ENCODE data around the gene TSPAN17. TPM values are rescaled to one million over a fixed set of nuclear protein-coding genes. Genes with fewer than 3 reads are reported as not detected.

TSPAN17 gene
- total RNA-seq, 5 donors from 2014 or later (not counting 1 experiment from before 2014, with no cell fraction given): 20.2 to 39.3 (median 30.0) TPM

- no peak overlapping the region for H3K27ac Mint-ChIP-seq
- ChIA-PET POLR2A (no interaction called here), CTCF (no interaction called here)
- H3K27me3 Mint-ChIP-seq: peaks cover 54 to 66% of the 10 kb centered on the region in 2 donors
- Histone ChIP-seq H3K27me3 (replicated peaks in 1 of 2; ENCODE audit: control insufficient read depth in 2 of 2, extremely low read depth in 1 of 2, insufficient read depth in 2 of 2, low read length in 1 of 2) (peaks cover 3 to 78% of the 10 kb centered on the region in 2 experiments), H3K4me1 (ENCODE audit: control insufficient read depth in 1 of 2, extremely low read depth in 1 of 2, insufficient read depth in 2 of 2, low read length in 2 of 2) (peaks cover 0 to 26% of the 10 kb centered on the region in 2 experiments), H3K4me3 (ENCODE audit: control insufficient read depth in 1 of 2, extremely low read depth in 1 of 2, low read length in 1 of 2) (peak overlapping the region; percentile 7 to 57), H3K9me3 (no peaks in the 10 kb centered on the region), H3K36me3 (ENCODE audit: control insufficient read depth in 2 of 2, extremely low read depth in 1 of 2, insufficient read depth in 1 of 2, low read length in 1 of 2) (no peaks in the 10 kb centered on the region), H3K27ac (ENCODE audit: low read length) (no peak overlapping the region)
- DNase-seq (no peak), ATAC-seq (replicated peaks in 1 of 4) (no peak)
- peaks cover 3% of the 10 kb centered on the region for H3K36me3 Mint-ChIP-seq
- peaks cover 7 to 20% (median 19%) of the 10 kb centered on the region in 3 donors for H3K4me1 Mint-ChIP-seq
- WGBS (ENCODE audit: insufficient coverage): 23% methylated on average over 49 of the region's 59 CpGs
- no peaks in the 10 kb centered on the region for H3K9me3 Mint-ChIP-seq
- peak overlapping the region; percentile 63 to 84 (median 66) for H3K4me3 Mint-ChIP-seq
Observed at GRCh38 chr5:176619569-176620332, 27.5 kb upstream of the TSPAN17 start.

DNA sequence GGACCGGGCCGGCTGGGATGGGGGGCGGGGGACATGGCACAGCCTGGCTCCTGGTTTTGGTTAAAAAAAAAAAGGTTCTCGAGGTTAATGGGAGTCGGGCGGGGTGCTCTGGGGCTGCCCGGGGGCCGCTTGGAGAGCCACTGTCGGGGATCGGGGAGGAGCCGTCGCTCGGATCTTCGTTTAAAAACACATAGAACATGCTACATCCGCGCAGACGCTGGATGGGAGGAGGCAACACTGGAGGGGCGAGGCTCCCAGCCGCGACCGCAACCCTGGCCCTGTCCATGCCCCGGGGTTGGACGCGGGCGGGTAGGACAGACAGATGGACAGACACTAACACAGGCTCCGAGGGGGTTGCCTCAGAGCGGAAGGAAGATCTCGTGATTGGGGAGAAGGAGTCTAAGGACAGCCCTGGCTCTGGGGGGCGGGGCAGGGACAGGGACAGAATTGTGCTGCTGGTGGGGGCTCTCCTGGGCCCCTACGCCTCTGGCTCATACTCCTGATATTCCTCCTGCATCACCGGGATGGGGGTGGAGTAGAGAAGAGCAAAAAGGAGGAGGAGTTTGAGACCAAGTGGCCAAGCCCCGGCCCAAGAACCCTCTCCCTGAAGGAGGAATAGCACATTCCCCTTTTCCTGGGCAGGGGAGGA lies 26.8 kb upstream of the TSPAN17 start:
- Mint-ChIP-seq H3K27ac (no peak overlapping the region), H3K9me3 (no peaks in the 10 kb centered on the region), H3K4me3 (peak overlapping the region; percentile 63 to 84 (median 66)), H3K4me1 (peaks cover 7 to 20% (median 19%) of the 10 kb centered on the region in 3 donors), H3K27me3 (peaks cover 51 to 65% of the 10 kb centered on the region in 2 donors), H3K36me3 (peaks cover 3% of the 10 kb centered on the region)
- ATAC-seq (replicated peaks in 1 of 4) (peak in 3 of 4 experiments; percentile 17 to 38 (median 31)), DNase-seq (peak in 2 of 35 experiments; percentile 12 to 27)
- 12% methylated on average over 29 of the region's 32 CpGs for WGBS (ENCODE audit: insufficient coverage)
- no peak overlapping the region for H3K27ac ChIP-seq (ENCODE audit: low read length)
- ChIA-PET CTCF (no interaction called here), POLR2A (no interaction called here)
- H3K36me3 ChIP-seq (ENCODE audit: control insufficient read depth in 2 of 2, extremely low read depth in 1 of 2, insufficient read depth in 1 of 2, low read length in 1 of 2): no peaks in the 10 kb centered on the region
- H3K4me3 ChIP-seq (ENCODE audit: control insufficient read depth in 1 of 2, extremely low read depth in 1 of 2, low read length in 1 of 2): peak overlapping the region in 1 of 2 donors; percentile 7
- peaks cover 0 to 26% of the 10 kb centered on the region in 2 experiments for H3K4me1 ChIP-seq (ENCODE audit: control insufficient read depth in 1 of 2, extremely low read depth in 1 of 2, insufficient read depth in 2 of 2, low read length in 2 of 2)
- peaks cover 6 to 79% of the 10 kb centered on the region in 2 experiments for H3K27me3 ChIP-seq (replicated peaks in 1 of 2; ENCODE audit: control insufficient read depth in 2 of 2, extremely low read depth in 1 of 2, insufficient read depth in 2 of 2, low read length in 1 of 2)
- no peaks in the 10 kb centered on the region for H3K9me3 ChIP-seq

DNA sequence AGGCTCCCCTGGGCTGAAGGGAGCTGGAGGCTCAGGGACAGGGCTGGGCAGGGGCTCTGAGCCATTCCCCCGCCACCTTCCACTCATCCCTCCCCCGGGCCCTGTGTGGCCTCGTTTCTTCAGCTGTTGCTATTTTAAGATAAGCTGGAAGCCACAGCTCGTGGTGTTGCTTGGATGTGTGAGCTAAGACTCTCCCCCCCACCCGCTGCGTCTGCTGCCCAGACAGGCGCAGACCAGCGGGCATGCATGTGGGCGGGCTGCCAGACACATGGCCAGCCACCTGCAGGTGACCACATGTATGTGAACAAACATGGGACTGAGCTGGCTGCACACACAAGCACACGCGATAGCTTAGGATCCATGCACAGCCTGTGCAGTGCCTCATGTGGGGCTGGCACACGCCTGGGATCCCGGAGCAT lies 25.6 kb upstream of the TSPAN17 start:
- WGBS (ENCODE audit: insufficient coverage): 81% methylated on average over 9 of the region's 13 CpGs
- H3K4me1 ChIP-seq (ENCODE audit: control insufficient read depth in 1 of 2, extremely low read depth in 1 of 2, insufficient read depth in 2 of 2, low read length in 2 of 2): peaks cover 0 to 26% of the 10 kb centered on the region in 2 experiments
- H3K36me3 Mint-ChIP-seq: peaks cover 3% of the 10 kb centered on the region
- ChIA-PET POLR2A (no interaction called here), CTCF (no interaction called here)
- DNase-seq: no peak
- peaks cover 47 to 62% of the 10 kb centered on the region in 2 donors for H3K27me3 Mint-ChIP-seq
- H3K27ac ChIP-seq (ENCODE audit: low read length): no peak overlapping the region
- no peak overlapping the region for H3K27ac Mint-ChIP-seq
- H3K36me3 ChIP-seq (ENCODE audit: control insufficient read depth in 2 of 2, extremely low read depth in 1 of 2, insufficient read depth in 1 of 2, low read length in 1 of 2): no peaks in the 10 kb centered on the region
- ATAC-seq (replicated peaks in 1 of 4): no peak
- H3K4me3 ChIP-seq (ENCODE audit: control insufficient read depth in 1 of 2, extremely low read depth in 1 of 2, low read length in 1 of 2): no peak overlapping the region
- H3K4me1 Mint-ChIP-seq: peaks cover 7 to 20% (median 19%) of the 10 kb centered on the region in 3 donors
- H3K27me3 ChIP-seq (replicated peaks in 1 of 2; ENCODE audit: control insufficient read depth in 2 of 2, extremely low read depth in 1 of 2, insufficient read depth in 2 of 2, low read length in 1 of 2): peaks cover 10 to 79% of the 10 kb centered on the region in 2 experiments
- no peaks in the 10 kb centered on the region for H3K9me3 Mint-ChIP-seq
- H3K9me3 ChIP-seq: no peaks in the 10 kb centered on the region
- no peak overlapping the region for H3K4me3 Mint-ChIP-seq

DNA sequence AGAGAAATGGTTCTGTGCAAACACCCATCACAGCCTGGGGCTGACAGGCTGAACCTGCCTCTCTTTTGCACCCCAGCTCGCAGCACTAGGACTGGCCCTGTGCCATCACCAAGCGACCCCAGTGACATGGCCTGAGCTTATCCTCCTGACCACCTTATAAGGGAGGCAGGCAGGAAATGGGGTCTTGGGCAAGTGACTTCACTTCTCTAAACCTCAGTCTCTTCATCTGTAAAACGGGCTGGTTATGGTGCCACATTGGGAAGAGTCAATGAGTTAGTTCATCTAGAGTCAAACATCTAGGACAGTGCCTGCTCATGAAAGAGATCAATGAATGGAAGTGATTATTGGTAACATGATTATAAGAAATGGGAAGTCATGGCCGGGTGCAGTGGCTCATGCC lies 23.1 kb upstream of the TSPAN17 start:
- Histone ChIP-seq H3K4me3 (ENCODE audit: control insufficient read depth in 1 of 2, extremely low read depth in 1 of 2, low read length in 1 of 2) (no peak overlapping the region), H3K36me3 (ENCODE audit: control insufficient read depth in 2 of 2, extremely low read depth in 1 of 2, insufficient read depth in 1 of 2, low read length in 1 of 2) (no peaks in the 10 kb centered on the region), H3K27me3 (replicated peaks in 1 of 2; ENCODE audit: control insufficient read depth in 2 of 2, extremely low read depth in 1 of 2, insufficient read depth in 2 of 2, low read length in 1 of 2) (peaks cover 22 to 79% of the 10 kb centered on the region in 2 experiments), H3K4me1 (ENCODE audit: control insufficient read depth in 1 of 2, extremely low read depth in 1 of 2, insufficient read depth in 2 of 2, low read length in 2 of 2) (peaks cover 0 to 20% of the 10 kb centered on the region in 2 experiments), H3K9me3 (no peaks in the 10 kb centered on the region), H3K27ac (ENCODE audit: low read length) (no peak overlapping the region)
- Mint-ChIP-seq H3K36me3 (peaks cover 3% of the 10 kb centered on the region), H3K9me3 (no peaks in the 10 kb centered on the region), H3K4me3 (no peak overlapping the region), H3K27me3 (peaks cover 50 to 63% of the 10 kb centered on the region in 2 donors), H3K4me1 (peaks cover 7 to 23% (median 11%) of the 10 kb centered on the region in 3 donors), H3K27ac (no peak overlapping the region)
- DNase-seq: no peak
- CTCF ChIA-PET: no interaction called here
- POLR2A ChIA-PET: no interaction called here
- no peak for ATAC-seq (replicated peaks in 1 of 4)
- WGBS (ENCODE audit: insufficient coverage): no CpG with 5 or more reads among the region's 4 CpGs

- 72% methylated on average over 9 of the region's 9 CpGs for WGBS (ENCODE audit: insufficient coverage)
- DNase-seq (no peak), ATAC-seq (replicated peaks in 1 of 4) (no peak)
- POLR2A ChIA-PET: no interaction called here
- Histone ChIP-seq H3K4me3 (ENCODE audit: control insufficient read depth in 1 of 2, extremely low read depth in 1 of 2, low read length in 1 of 2) (no peak overlapping the region), H3K4me1 (ENCODE audit: control insufficient read depth in 1 of 2, extremely low read depth in 1 of 2, insufficient read depth in 2 of 2, low read length in 2 of 2) (peaks cover 2 to 19% of the 10 kb centered on the region in 2 experiments), H3K27ac (ENCODE audit: low read length) (no peak overlapping the region), H3K27me3 (replicated peaks in 1 of 2; ENCODE audit: control insufficient read depth in 2 of 2, extremely low read depth in 1 of 2, insufficient read depth in 2 of 2, low read length in 1 of 2) (peaks cover 22 to 79% of the 10 kb centered on the region in 2 experiments), H3K9me3 (no peaks in the 10 kb centered on the region), H3K36me3 (ENCODE audit: control insufficient read depth in 2 of 2, extremely low read depth in 1 of 2, insufficient read depth in 1 of 2, low read length in 1 of 2) (no peaks in the 10 kb centered on the region)
- Mint-ChIP-seq H3K4me1 (peaks cover 7 to 21% (median 10%) of the 10 kb centered on the region in 3 donors), H3K9me3 (no peaks in the 10 kb centered on the region), H3K4me3 (no peak overlapping the region), H3K27me3 (peaks cover 50 to 62% of the 10 kb centered on the region in 2 donors), H3K27ac (no peak overlapping the region), H3K36me3 (peaks cover 3% of the 10 kb centered on the region)
- CTCF ChIA-PET: no interaction called here
Observed at GRCh38 chr5:176624938-176625337, 22.3 kb upstream of the TSPAN17 start.

- Histone ChIP-seq H3K36me3 (ENCODE audit: control insufficient read depth in 2 of 2, extremely low read depth in 1 of 2, insufficient read depth in 1 of 2, low read length in 1 of 2) (no peaks in the 10 kb centered on the region), H3K27me3 (replicated peaks in 1 of 2; ENCODE audit: control insufficient read depth in 2 of 2, extremely low read depth in 1 of 2, insufficient read depth in 2 of 2, low read length in 1 of 2) (peaks cover 22 to 78% of the 10 kb centered on the region in 2 experiments), H3K4me1 (ENCODE audit: control insufficient read depth in 1 of 2, extremely low read depth in 1 of 2, insufficient read depth in 2 of 2, low read length in 2 of 2) (peaks cover 2 to 17% of the 10 kb centered on the region in 2 experiments), H3K4me3 (ENCODE audit: control insufficient read depth in 1 of 2, extremely low read depth in 1 of 2, low read length in 1 of 2) (no peak overlapping the region), H3K27ac (ENCODE audit: low read length) (no peak overlapping the region), H3K9me3 (no peaks in the 10 kb centered on the region)
- H3K36me3 Mint-ChIP-seq: peaks cover under 1% of the 10 kb centered on the region
- H3K4me3 Mint-ChIP-seq: no peak overlapping the region
- ChIA-PET CTCF (no interaction called here), POLR2A (no interaction called here)
- peaks cover 2 to 17% (median 5%) of the 10 kb centered on the region in 3 donors for H3K4me1 Mint-ChIP-seq
- peaks cover 45 to 58% of the 10 kb centered on the region in 2 donors for H3K27me3 Mint-ChIP-seq
- H3K27ac Mint-ChIP-seq: no peak overlapping the region
- ATAC-seq (replicated peaks in 1 of 4) (no peak), DNase-seq (no peak)
- WGBS (ENCODE audit: insufficient coverage): 79% methylated on average over 2 of the region's 2 CpGs
- no peaks in the 10 kb centered on the region for H3K9me3 Mint-ChIP-seq
Observed at GRCh38 chr5:176625512-176625911, 21.8 kb upstream of the TSPAN17 start.
